GM18858 (cell line): ENCODE data around the gene MSI2.

Source experiments
- ATAC-seq: cut with Tn5 transposase; IDR thresholded peaks from one replicate; pipeline ENCODE4 v1.9.1; 2021; ENCODE audit not compliant: unreplicated experiment

Gene MSI2

DNA sequence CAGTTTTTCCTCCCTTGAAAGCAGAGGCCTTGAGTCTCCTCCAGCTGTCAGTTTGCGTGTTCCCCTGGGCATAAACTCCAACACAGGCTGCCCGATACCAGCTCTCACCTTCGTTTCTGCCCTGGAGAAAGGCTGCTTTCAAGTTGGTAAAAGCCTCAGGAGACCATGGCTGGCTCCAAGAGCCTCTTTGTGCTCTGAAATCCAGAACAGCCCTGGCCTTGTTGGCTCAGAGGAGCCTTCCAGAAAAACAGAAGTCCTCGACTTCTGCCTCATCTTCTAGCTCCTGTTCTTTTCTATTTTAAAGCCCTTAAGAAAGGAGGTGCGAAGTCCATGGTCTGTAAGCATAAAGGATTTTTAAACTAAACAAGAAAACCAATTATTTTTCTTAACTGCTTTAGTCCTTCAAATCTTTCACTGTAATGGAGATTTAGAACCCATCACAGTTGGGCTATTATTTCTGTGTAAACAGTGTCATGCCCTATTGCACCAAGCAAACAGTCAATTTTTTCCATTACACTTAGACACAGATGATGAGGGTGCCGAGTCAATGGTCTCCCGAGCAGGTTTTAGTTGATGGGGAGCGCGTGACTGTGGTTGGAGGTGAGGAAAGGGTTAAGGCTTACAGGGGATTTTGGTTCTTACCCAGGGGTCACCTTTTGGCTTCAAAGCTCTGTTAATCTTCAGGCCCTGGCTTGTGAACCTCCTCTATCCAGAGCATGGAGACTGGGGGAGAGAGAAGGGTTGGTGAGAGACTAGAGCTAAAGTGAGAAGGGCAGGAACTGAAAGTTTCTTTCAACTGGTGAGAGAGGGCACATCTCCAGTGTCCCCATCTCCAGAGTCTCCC lies 212.8 kb downstream of the MSI2 start:
- no peak for ATAC-seq

DNA sequence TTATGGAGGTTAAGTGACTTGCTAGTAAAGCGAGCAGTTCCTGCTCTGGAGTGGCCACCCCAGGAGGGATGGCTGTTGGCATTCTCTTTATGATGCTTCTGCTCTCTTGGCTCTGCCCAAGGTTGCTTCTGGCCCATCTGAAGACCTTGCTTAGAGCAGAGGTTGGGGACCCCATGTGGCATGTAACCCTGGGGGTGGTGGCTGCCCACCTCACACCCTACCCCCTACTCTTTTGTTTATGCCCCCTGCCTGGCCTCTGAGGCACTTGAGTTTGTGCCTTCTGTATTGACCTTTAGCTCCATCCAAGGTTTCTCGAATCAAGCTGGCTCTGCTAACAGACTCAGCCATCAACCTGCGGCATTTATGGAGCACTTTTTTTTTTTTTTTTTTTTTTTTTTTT lies 214.6 kb downstream of the MSI2 start:
- ATAC-seq = no peak

GRCh38 chr17:57471868-57472368 lies 215.6 kb downstream of the MSI2 start:
- no peak for ATAC-seq

DNA sequence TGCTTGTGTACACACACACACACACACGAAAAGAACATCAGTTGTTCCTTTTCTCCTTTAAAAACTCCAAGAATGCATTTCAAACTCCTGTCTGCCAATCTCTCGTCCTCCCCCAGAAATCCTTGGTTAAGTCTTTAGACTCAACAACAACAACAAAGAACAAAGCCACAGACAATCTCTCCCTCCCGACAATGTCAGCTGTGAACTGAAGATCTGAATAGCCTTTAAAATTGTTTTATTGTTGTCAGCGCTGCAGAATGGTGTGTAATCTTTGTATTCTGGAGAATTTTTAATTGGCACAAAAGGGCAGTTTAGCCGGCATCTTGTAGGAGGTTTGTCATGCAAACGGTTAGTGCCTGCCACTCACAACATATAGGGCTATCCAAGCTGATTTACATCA lies 219.5 kb downstream of the MSI2 start:
- ATAC-seq = no peak

DNA sequence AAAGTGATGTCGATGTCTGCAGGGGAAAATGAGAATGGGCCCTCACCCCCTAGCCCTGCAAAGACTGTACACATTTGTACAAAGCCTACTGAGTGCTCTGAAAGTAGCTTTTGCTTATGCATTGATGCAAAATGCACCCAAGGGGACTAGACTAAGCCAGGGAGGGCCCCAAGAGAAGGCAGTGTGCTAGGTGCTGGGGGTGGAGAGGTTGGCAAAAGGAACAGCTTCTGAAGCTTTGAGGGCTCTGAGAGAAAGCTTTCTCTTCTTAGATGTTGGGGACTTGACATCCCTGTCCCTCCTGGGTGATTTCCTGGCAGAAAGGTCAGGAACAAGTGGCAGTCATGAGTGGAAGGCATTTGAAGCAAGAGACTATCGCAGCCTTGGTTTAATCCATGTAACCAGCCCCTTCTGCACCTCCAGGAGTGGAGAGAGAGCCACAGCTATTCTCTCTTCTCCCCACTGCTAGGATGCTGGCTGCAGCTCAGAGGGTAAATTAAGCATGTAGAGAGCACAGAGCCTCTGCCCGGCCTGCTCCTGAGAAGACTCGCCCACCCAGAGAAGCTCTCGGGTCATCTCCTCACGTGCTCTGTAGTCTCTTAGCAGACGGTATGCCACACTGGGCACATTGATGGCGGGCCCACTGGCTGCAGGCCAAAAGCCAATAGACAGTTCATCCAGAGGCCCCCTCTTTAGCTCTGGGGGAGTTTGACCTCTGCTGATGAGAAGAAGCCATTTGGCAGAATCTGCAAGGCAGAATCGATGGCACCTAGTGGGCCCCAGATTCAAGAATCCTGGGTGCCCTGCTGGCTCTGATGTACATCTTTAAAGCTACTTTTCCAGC lies 221.4 kb downstream of the MSI2 start:
- no peak for ATAC-seq

- no peak for ATAC-seq
Measured at GRCh38 chr17:57478478-57479250, 222.3 kb downstream of the MSI2 start.

GRCh38 chr17:57480438-57481196 lies 224.3 kb downstream of the MSI2 start:
- no peak for ATAC-seq

DNA sequence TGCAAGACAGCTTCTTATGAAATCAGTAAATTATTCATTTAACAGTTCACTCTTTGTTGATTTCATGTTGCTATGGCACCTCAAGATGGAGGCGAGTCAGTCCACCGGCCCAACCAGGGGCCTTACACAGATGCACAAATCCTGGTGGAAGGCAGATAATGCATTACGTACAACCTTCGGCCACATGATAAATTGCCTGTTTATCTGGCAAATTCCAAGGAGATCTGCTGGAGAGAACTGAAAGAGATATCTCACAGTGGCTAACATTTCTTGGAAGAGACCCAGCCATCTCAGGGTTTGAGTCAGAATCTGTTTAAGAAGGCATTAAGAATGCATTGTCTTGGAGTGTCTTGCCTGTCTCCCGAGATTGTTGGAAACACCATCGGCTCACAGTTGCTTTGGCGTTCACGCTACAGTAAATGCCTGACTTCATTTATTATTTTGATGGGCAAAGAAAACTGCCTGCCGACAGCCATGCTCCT lies 225.6 kb downstream of the MSI2 start:
- no peak for ATAC-seq

DNA sequence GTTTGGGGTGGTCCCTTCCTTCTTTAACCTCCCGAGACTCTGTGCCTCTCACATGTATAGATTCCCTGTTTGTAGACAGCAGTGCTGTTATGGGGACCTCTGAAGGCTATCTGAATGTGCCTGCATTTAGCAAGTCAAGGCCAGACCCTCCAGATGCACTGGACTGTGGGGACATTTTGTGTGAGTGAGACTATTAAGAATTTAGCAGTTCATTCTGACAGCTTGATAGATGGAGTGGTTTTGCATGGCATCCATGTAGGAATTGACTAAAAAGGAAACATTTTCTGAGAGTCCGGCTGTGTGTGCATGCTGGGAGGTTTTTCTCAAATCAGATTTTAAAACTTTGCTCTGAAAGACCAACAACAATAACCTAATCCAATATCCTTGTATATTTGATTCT lies 226.3 kb downstream of the MSI2 start:
- no peak for ATAC-seq

- ATAC-seq = no peak
Measured at GRCh38 chr17:57484081-57484666, 227.9 kb downstream of the MSI2 start.

DNA sequence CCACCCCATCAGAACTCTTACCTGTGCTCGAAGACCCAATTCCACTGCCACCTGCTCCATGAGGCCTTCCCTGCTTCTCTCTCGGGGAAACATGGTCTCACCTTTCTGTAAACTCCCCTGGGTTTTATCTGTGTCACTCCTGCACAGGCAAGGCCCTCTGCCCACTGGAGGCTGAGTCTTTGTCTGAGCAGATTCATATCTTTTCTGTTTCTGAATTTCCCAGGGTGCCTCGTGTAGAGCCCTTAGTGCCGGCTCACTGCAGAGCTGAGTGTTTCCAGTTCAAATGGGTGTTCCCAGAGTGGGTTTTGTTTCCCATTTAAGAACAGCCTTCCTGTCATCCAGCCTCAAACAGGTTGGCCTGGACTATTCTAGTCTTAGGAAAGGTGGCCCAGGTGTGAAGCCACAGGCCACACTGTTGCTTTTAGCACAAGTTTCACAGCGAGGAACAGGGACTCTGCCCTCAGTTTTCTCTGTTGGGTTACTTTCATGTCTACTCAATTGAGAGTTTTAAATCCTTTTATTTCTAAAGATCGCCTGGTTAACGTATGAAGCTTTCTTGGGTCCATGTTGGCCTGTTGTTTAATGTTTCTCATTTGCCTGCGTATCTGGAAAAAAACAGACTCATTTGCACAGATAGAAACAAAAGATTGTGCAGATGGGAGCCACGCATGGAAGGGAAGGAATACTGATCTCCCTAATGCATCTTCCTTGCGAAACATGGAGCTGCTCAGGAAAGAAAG lies 228.7 kb downstream of the MSI2 start:
- ATAC-seq = no peak

- ATAC-seq = no peak
Measured at GRCh38 chr17:57485566-57485865, 229.2 kb downstream of the MSI2 start.

- ATAC-seq = peak; percentile 50
Measured at GRCh38 chr17:57485916-57486881, 229.9 kb downstream of the MSI2 start.

GRCh38 chr17:57486882-57487301 lies 230.6 kb downstream of the MSI2 start:
- no peak for ATAC-seq

GRCh38 chr17:57487573-57487972 lies 231.2 kb downstream of the MSI2 start:
- ATAC-seq = no peak

- no peak for ATAC-seq
Measured at GRCh38 chr17:57488856-57489255, 232.5 kb downstream of the MSI2 start.

DNA sequence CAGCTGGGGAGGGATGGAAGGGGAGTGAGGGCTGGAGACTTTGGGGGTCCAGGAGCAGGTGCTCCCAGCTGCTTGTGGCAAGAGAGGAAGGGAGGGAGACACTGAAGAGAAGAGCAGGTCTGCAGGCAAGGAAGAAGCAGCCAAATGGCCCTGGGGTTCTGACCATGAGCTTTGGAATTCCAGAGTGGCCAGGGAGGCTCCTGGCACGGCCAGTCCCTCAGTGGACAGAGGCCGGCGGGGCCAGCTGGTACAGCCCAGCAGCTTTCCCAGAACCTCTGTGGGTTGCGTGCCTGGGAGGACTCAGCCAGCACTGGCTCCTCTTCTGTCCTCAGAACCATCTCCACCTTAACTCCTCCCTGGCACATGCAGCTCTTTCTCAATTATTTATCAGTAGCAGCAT lies 233.0 kb downstream of the MSI2 start:
- ATAC-seq = no peak

DNA sequence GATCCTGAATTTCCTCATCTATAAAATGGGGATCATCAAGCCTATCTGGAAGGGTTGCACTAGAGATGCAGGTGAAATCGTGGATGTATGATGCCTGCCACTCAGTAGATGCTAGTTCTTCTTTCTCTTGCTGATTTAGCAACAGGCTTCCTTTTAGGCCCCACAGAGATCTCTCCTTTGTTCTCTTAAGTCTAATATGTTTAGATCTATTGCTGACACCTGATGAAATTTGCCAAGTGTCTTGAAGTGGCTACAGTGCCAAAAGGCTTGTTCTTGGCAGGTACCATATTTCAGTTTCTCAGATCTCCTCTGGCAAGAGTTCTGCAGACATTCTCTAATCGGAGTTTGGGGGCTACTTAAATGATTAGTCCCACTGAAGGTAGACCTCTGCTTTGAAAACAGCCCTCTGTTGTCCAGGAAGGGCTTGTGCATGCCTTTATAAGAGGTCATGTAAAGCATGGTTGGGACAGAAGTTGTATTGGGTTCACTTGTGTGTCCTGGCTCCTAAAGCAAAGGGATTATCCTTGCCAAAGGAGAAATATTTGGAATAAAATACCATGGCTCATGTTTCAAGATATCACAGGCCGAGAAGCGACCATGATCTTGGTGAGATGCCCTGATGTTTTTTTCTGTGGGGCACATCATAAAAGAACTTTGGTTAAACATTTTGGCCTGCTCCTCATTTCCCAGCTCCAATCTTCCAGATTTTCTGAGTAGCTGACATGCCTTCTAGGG lies 234.0 kb downstream of the MSI2 start:
- no peak for ATAC-seq
